ENCODE measurements around the gene YY1. TPM values are rescaled to one million over a fixed set of nuclear protein-coding genes. Genes with fewer than 3 reads are reported as not detected.
A peak's percentile ranks its signal among the peaks of the same experiment; 100 is the strongest.

YY1 gene
- total RNA-seq, 2 donors from 2014 or later, result 31.3 to 36.3 TPM

GRCh38 chr14:100313464-100314230, 74.7 kb downstream of the YY1 start:
- H3K27ac ChIP-seq, result no peak overlapping the region
- no peaks in the 10 kb centered on the region for H3K36me3 ChIP-seq
- peaks cover 0 to 25% of the 10 kb centered on the region in 2 donors for H3K4me1 ChIP-seq
- no peak for DNase-seq (ENCODE audit: low spot score)
- no peak overlapping the region for H3K4me3 ChIP-seq
- H3K9me3 ChIP-seq, result no peaks in the 10 kb centered on the region
- H3K27me3 ChIP-seq, result no peaks in the 10 kb centered on the region
- TF ChIP-seq, protein P1, sequence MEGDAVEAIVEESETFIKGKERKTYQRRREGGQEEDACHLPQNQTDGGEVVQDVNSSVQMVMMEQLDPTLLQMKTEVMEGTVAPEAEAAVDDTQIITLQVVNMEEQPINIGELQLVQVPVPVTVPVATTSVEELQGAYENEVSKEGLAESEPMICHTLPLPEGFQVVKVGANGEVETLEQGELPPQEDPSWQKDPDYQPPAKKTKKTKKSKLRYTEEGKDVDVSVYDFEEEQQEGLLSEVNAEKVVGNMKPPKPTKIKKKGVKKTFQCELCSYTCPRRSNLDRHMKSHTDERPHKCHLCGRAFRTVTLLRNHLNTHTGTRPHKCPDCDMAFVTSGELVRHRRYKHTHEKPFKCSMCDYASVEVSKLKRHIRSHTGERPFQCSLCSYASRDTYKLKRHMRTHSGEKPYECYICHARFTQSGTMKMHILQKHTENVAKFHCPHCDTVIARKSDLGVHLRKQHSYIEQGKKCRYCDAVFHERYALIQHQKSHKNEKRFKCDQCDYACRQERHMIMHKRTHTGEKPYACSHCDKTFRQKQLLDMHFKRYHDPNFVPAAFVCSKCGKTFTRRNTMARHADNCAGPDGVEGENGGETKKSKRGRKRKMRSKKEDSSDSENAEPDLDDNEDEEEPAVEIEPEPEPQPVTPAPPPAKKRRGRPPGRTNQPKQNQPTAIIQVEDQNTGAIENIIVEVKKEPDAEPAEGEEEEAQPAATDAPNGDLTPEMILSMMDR (IDR thresholded peaks at IDR 0.05), result no peak

- peaks cover 0 to 25% of the 10 kb centered on the region in 2 donors for H3K4me1 ChIP-seq
- no peak for DNase-seq (ENCODE audit: low spot score)
- H3K4me3 ChIP-seq, result no peak overlapping the region
- H3K9me3 ChIP-seq, result no peaks in the 10 kb centered on the region
- H3K27ac ChIP-seq, result no peak overlapping the region
- no peaks in the 10 kb centered on the region for H3K27me3 ChIP-seq
- TF ChIP-seq, protein P1 (IDR thresholded peaks at IDR 0.05), result no peak
- no peaks in the 10 kb centered on the region for H3K36me3 ChIP-seq
Observed at GRCh38 chr14:100314724-100315123, 75.8 kb downstream of the YY1 start.

GRCh38 chr14:100317389-100317788, 78.4 kb downstream of the YY1 start:
- Histone ChIP-seq H3K4me3 (no peak overlapping the region), H3K9me3 (no peaks in the 10 kb centered on the region), H3K27me3 (no peaks in the 10 kb centered on the region), H3K36me3 (no peaks in the 10 kb centered on the region), H3K27ac (no peak overlapping the region), H3K4me1 (peaks cover 0 to 20% of the 10 kb centered on the region in 2 donors)
- TF ChIP-seq, protein P1 (IDR thresholded peaks at IDR 0.05), result no peak
- no peak for DNase-seq (ENCODE audit: low spot score)

- TF ChIP-seq, protein P1 (IDR thresholded peaks at IDR 0.05), result peak; percentile 87 to 94
Observed at GRCh38 chr14:100317912-100318808, 79.2 kb downstream of the YY1 start.

GRCh38 chr14:100320157-100320856, 81.4 kb downstream of the YY1 start:
- Histone ChIP-seq H3K4me3 (no peak overlapping the region), H3K27me3 (no peaks in the 10 kb centered on the region), H3K36me3 (no peaks in the 10 kb centered on the region), H3K27ac (no peak overlapping the region), H3K9me3 (no peaks in the 10 kb centered on the region), H3K4me1 (peaks cover 0 to 5% of the 10 kb centered on the region in 2 donors)
- TF ChIP-seq, protein P1 (IDR thresholded peaks at IDR 0.05), result no peak
- no peak for DNase-seq (ENCODE audit: low spot score)

More at GRCh38 chr14:100317912-100318808, 79.2 kb downstream of the YY1 start:
- Histone ChIP-seq H3K9me3 (no peaks in the 10 kb centered on the region), H3K4me3 (peak overlapping the region; percentile 13 to 49), H3K36me3 (no peaks in the 10 kb centered on the region), H3K4me1 (peaks cover 0 to 12% of the 10 kb centered on the region in 2 donors), H3K27ac (peak overlapping the region; percentile 10 to 49), H3K27me3 (no peaks in the 10 kb centered on the region)
- peak; percentile 74 for DNase-seq (ENCODE audit: low spot score)

Data from right atrium auricular region (tissue), 2 donors.